HCT116 (cell line): ENCODE measurements around the gene ATP6V0A1. TPM values are rescaled to one million over a fixed set of nuclear protein-coding genes. Genes with fewer than 3 reads are reported as not detected.

Experiments used
- ATAC-seq: fragments of 200-7000 bp; cut with Tn5 transposase; 2 replicates; pipeline ENCODE4 v1.9.1; 2020; ENCODE audit warnings: mild to moderate bottlenecking, moderate library complexity
- BruUV-seq: library from RNA; stranded (reverse); fragments of 400-500 nt; replicated peaks from 2 replicates; lab custom pipeline; 2021; lab: Mats Ljungman, UMichigan
- CTCF ChIA-PET: fragments of 300-600 bp; sonication (Branson Sonifier 250); formaldehyde crosslinking; loops from one replicate; lab custom pipeline; 2021; ENCODE audit warnings: antibody characterized with exemption; lab: Charles Lee
- POLR2A ChIA-PET: fragments of 300-600, 350-600 bp; sonication (Branson Sonifier 250); formaldehyde crosslinking; loops from one replicate; lab custom pipeline; 2021; ENCODE audit warnings: antibody characterized with exemption; lab: Charles Lee
- RAD21 ChIA-PET, 2 experiments: fragments of 300-600 bp; sonication (Branson Sonifier 250); formaldehyde crosslinking; loops; one replicate each; lab custom pipeline; 2023; ENCODE audit warnings: low total read pairs in 2 of 2; ENCODE audit not compliant: uncharacterized antibody in 2 of 2, unreplicated experiment in 2 of 2, low non-redundant PET in 1 of 2; lab: Charles Lee
- DNase-seq: peaks from one replicate; pipeline ENCODE4 v3.0.0-alpha.2; 2010; ENCODE audit warnings: low read depth, low spot score
- H2AFZ ChIP-seq: fragments of 200-600 bp; shearing (Covaris generic), sonication (generic); 2 replicates; pipeline ENCODE4 v1.6.1; 2017; ENCODE audit warnings: low read depth, mixed run types, mixed read lengths, antibody characterized with exemption, low read length; ENCODE audit not compliant: poor library complexity, severe bottlenecking
- H3K27ac ChIP-seq: 2 replicates; pipeline ENCODE4 v1.5.1; 2012; ENCODE audit warnings: low read depth, low read length
- H3K27me3 ChIP-seq: fragments of 200-600 bp; sonication (generic); 2 replicates; pipeline ENCODE4 v1.6.1; 2016; ENCODE audit warnings: mixed run types, low read length, mixed read lengths; ENCODE audit not compliant: insufficient read depth
- H3K36me3 ChIP-seq, 2 experiments: fragments of 200-500 bp in 1 of 2; fragments of 200-600 bp in 1 of 2; sonication (Bioruptor generic) in 1 of 2; sonication (generic) in 1 of 2; 2 replicates each; pipeline versions ENCODE4 v1.5.1 to v1.6.1; 2014 to 2016; ENCODE audit warnings: low read length in 2 of 2, inconsistent platforms in 1 of 2, mixed read lengths in 1 of 2, mixed run types in 1 of 2; ENCODE audit not compliant: insufficient read depth in 2 of 2, control insufficient read depth in 1 of 2
- H3K4me1 ChIP-seq, 2 experiments: fragments of 200-600 bp in 1 of 2; sonication (generic) in 1 of 2; 2 replicates each; pipeline versions ENCODE4 v1.5.1 to v1.6.1; 2012 to 2017; ENCODE audit warnings: low read length in 2 of 2, inconsistent platforms in 1 of 2, mild to moderate bottlenecking in 1 of 2, mixed read lengths in 1 of 2, mixed run types in 1 of 2, moderate library complexity in 1 of 2; ENCODE audit not compliant: insufficient read depth in 2 of 2, control insufficient read depth in 1 of 2
- H3K4me2 ChIP-seq: fragments of 200-600 bp; sonication (generic); 2 replicates; pipeline ENCODE4 v1.6.1; 2017; ENCODE audit warnings: mixed run types, low read length, mixed read lengths
- H3K4me3 ChIP-seq, 2 experiments: fragments of 200-600 bp in 1 of 2; sonication (generic) in 1 of 2; replicated peaks in 1 of 2; 2 replicates each; pipeline ENCODE4 v1.5.1; 2011 to 2016; ENCODE audit warnings: low read length in 2 of 2, control low read depth in 1 of 2, low read depth in 1 of 2, mild to moderate bottlenecking in 1 of 2, mixed read lengths in 1 of 2, mixed run types in 1 of 2
- H3K79me2 ChIP-seq: fragments of 200-600 bp; sonication (generic); 2 replicates; pipeline ENCODE4 v1.6.1; 2017; ENCODE audit warnings: mild to moderate bottlenecking, mixed run types, low read length, moderate library complexity, mixed read lengths; ENCODE audit not compliant: insufficient read depth
- H3K9ac ChIP-seq: fragments of 200-600 bp; sonication (generic); 2 replicates; pipeline ENCODE4 v1.6.1; 2016; ENCODE audit warnings: low read length, mixed read lengths
- H3K9me2 ChIP-seq: fragments of 200-600 bp; sonication (generic), shearing (Covaris generic); 2 replicates; pipeline ENCODE4 v1.6.1; 2017; ENCODE audit warnings: mixed run types, mild to moderate bottlenecking, moderate library complexity; ENCODE audit not compliant: insufficient read depth
- H3K9me3 ChIP-seq, 2 experiments: fragments of 200-500 bp in 1 of 2; fragments of 200-600 bp in 1 of 2; sonication (Bioruptor generic) in 1 of 2; sonication (generic) in 1 of 2; 2 replicates each; pipeline ENCODE4 v1.6.1; 2014 to 2017; ENCODE audit warnings: low read length in 2 of 2, mixed read lengths in 2 of 2, inconsistent platforms in 1 of 2, low read depth in 1 of 2, mild to moderate bottlenecking in 1 of 2, mixed run types in 1 of 2, moderate library complexity in 1 of 2; ENCODE audit not compliant: control insufficient read depth in 1 of 2, insufficient read depth in 1 of 2
- H4K20me1 ChIP-seq: fragments of 200-600 bp; sonication (generic), shearing (Covaris generic); 2 replicates; pipeline ENCODE4 v1.6.1; 2017; ENCODE audit warnings: mixed run types, mild to moderate bottlenecking, moderate library complexity; ENCODE audit not compliant: insufficient read depth
- ATF3 ChIP-seq: IDR thresholded peaks from 2 replicates; pipeline ENCODE4 v1.6.1; 2012
- CBX3 ChIP-seq: IDR thresholded peaks from 2 replicates; pipeline ENCODE4 v1.6.1; 2012; ENCODE audit warnings: low read depth
- CEBPB ChIP-seq: IDR thresholded peaks from 2 replicates; pipeline ENCODE4 v1.6.1; 2012; ENCODE audit warnings: low read depth
- CTCF ChIP-seq, 3 experiments: fragments of 200-600 bp in 1 of 3; sonication (generic) in 1 of 3; IDR thresholded peaks in 2 of 3; conservative IDR thresholded peaks in 1 of 3; 2 replicates each; pipeline ENCODE4 v1.5.1; 2012 to 2017; ENCODE audit warnings: low read depth in 2 of 3, low read length in 2 of 3, antibody characterized with exemption in 1 of 3, borderline replicate concordance in 1 of 3, control low read depth in 1 of 3, mild to moderate bottlenecking in 1 of 3, mixed read lengths in 1 of 3, mixed run types in 1 of 3, moderate library complexity in 1 of 3; ENCODE audit not compliant: insufficient read depth in 1 of 3
- EGR1 ChIP-seq: IDR thresholded peaks from 2 replicates; pipeline ENCODE4 v1.6.1; 2012; ENCODE audit warnings: low read depth
- ELF1 ChIP-seq: IDR thresholded peaks from 2 replicates; pipeline ENCODE4 v1.6.1; 2012; ENCODE audit warnings: low read depth, borderline replicate concordance
- EZH2 ChIP-seq: fragments of 200-600 bp; sonication (generic); IDR thresholded peaks from 2 replicates; pipeline ENCODE4 v1.6.1; 2017; ENCODE audit warnings: antibody characterized with exemption, mixed run types
- EZH2phosphoT487 ChIP-seq: fragments of 200-600 bp; IDR thresholded peaks from 2 replicates; pipeline ENCODE4 v1.6.1; 2018; ENCODE audit warnings: antibody characterized with exemption, borderline replicate concordance
- JUND ChIP-seq: IDR thresholded peaks from 2 replicates; pipeline ENCODE4 v1.6.1; 2012
- MAX ChIP-seq: IDR thresholded peaks from 2 replicates; pipeline ENCODE4 v1.6.1; 2012
- POLR2A ChIP-seq: IDR thresholded peaks from 2 replicates; pipeline ENCODE4 v1.7.0; 2011; ENCODE audit warnings: borderline replicate concordance; ENCODE audit not compliant: insufficient read depth, insufficient read length; ENCODE audit errors: extremely low read depth
- POLR2AphosphoS5 ChIP-seq: IDR thresholded peaks from 2 replicates; pipeline ENCODE4 v1.6.1; 2011; ENCODE audit warnings: mild to moderate bottlenecking, low read depth, low read length, moderate library complexity
- REST ChIP-seq: IDR thresholded peaks from 2 replicates; pipeline ENCODE4 v1.6.1; 2012; ENCODE audit warnings: low read depth
- SIN3A ChIP-seq: IDR thresholded peaks from 2 replicates; pipeline ENCODE4 v1.6.1; 2012; ENCODE audit warnings: low read depth
- SP1 ChIP-seq: IDR thresholded peaks from 2 replicates; pipeline ENCODE4 v1.6.1; 2012; ENCODE audit warnings: low read depth
- YY1 ChIP-seq: IDR thresholded peaks from 2 replicates; pipeline ENCODE4 v1.6.1; 2011; ENCODE audit warnings: low read length, low read depth, moderate library complexity, mild to moderate bottlenecking; ENCODE audit not compliant: insufficient replicate concordance; ENCODE audit errors: extremely low read depth
- ZNF274 ChIP-seq: fragments of 200-500 bp; sonication (Bioruptor generic); IDR thresholded peaks from 2 replicates; pipeline ENCODE4 v1.6.1; 2014; ENCODE audit warnings: mild to moderate bottlenecking, low read depth, low read length, inconsistent platforms
- intact Hi-C: fragments of 100-400 bp; cut with micrococcal nuclease; formaldehyde crosslinking; loops from 2 replicates; pipeline ENCODE4 v1.10.0; 2022
- total RNA-seq: library from RNA; stranded (reverse); gene quantifications from one replicate; pipeline ENCODE4 v1.2.1, GENCODE V29; 2021; ENCODE audit not compliant: unreplicated experiment

ATP6V0A1 gene
- total RNA-seq, 1 experiment from 2014 or later: 65.2 TPM

- TF ChIP-seq ELF1 (no peak), SIN3A (no peak), ATF3 (no peak), JUND (no peak), MAX (no peak)
These were observed 9.2 kb downstream of the ATP6V0A1 start (continued) for GRCh38 chr17:42467889-42468288.

GRCh38 chr17:42472709-42473521, 14.2 kb downstream of the ATP6V0A1 start:
- Histone ChIP-seq H3K9me3 (no peaks in the 10 kb centered on the region), H3K79me2 (no peaks in the 10 kb centered on the region), H2AFZ (no peak overlapping the region), H4K20me1 (no peaks in the 10 kb centered on the region), H3K4me3 (no peak overlapping the region), H3K9me2 (no peaks in the 10 kb centered on the region), H3K4me2 (no peak overlapping the region), H3K27ac (no peak overlapping the region), H3K27me3 (no peaks in the 10 kb centered on the region), H3K36me3 (peaks cover 32 to 40% of the 10 kb centered on the region in 2 experiments), H3K9ac (no peak overlapping the region), H3K4me1 (peaks cover 0 to 8% of the 10 kb centered on the region in 2 experiments; a peak in 2 of 4 replicates)
- DNase-seq (no peak), ATAC-seq (no peak)
- intact Hi-C loops: no loop called here
- POLR2A ChIA-PET: no interaction called here
- no peak for TF ChIP-seq CBX3
- no peak for TF ChIP-seq ZNF274
- no peak for TF ChIP-seq POLR2AphosphoS5
- no peak for TF ChIP-seq EGR1
- TF ChIP-seq CEBPB: no peak
- TF ChIP-seq SIN3A: no peak
- TF ChIP-seq YY1: no peak
- no peak for TF ChIP-seq EZH2
- TF ChIP-seq CTCF (IDR thresholded peaks at IDR 0.05 in 2 of 3, conservative IDR thresholded peaks at IDR 0.05 in 1 of 3; ENCODE audit: borderline replicate concordance in 1 of 3, insufficient read depth in 1 of 3, low read depth in 2 of 3, low read length in 2 of 3): no peak
- no peak for TF ChIP-seq EZH2phosphoT487
- TF ChIP-seq SP1: no peak
- no peak for TF ChIP-seq REST
- no peak for TF ChIP-seq POLR2A
- CTCF ChIA-PET: interaction anchor here (1.0 kb wide), 1 partner anchor 45 kb away, joined by 3 read pairs; no protein-coding TSS in a partner anchor
- RAD21 ChIA-PET: no interaction called here
- no TSS peak for BruUV-seq
